ENCODE measurements around the gene SEM1. TPM values are rescaled to one million over a fixed set of nuclear protein-coding genes. Genes with fewer than 3 reads are reported as not detected.

The SEM1 gene
- total RNA-seq, 4 donors from 2014 or later: 18.6 to 66.0 (median 20.9) TPM

DNA sequence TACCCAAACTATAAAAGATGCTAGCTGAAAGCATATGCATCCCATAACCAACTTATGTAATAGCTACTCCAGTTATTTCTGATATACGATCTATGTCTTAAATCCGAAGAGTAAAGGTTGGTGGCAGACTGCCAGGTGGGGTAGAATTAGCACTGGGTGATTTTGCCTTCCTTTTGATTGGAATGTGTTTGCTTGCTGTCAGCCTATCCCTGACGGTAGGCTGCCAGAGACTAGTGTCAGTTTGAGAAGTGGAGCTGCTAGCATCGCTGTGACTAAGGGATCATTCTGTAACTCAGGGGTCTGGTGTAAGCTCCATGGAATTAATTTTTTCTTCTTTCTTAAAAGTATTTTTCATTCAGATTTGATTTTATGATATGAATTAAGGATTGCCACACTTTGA, 9.5 kb upstream of the SEM1 start:
- H3K36me3 ChIP-seq: no peaks in the 10 kb centered on the region
- no peak overlapping the region for H3K4me3 ChIP-seq
- in situ Hi-C loops (cut with MboI; ENCODE audit: low sequenced_read_pairs in 4 of 4): no loop called here
- TF ChIP-seq POLR2A (IDR thresholded peaks at IDR 0.05): no peak
- TF ChIP-seq, protein P1, sequence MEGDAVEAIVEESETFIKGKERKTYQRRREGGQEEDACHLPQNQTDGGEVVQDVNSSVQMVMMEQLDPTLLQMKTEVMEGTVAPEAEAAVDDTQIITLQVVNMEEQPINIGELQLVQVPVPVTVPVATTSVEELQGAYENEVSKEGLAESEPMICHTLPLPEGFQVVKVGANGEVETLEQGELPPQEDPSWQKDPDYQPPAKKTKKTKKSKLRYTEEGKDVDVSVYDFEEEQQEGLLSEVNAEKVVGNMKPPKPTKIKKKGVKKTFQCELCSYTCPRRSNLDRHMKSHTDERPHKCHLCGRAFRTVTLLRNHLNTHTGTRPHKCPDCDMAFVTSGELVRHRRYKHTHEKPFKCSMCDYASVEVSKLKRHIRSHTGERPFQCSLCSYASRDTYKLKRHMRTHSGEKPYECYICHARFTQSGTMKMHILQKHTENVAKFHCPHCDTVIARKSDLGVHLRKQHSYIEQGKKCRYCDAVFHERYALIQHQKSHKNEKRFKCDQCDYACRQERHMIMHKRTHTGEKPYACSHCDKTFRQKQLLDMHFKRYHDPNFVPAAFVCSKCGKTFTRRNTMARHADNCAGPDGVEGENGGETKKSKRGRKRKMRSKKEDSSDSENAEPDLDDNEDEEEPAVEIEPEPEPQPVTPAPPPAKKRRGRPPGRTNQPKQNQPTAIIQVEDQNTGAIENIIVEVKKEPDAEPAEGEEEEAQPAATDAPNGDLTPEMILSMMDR (IDR thresholded peaks at IDR 0.05 in 4 of 5, conservative IDR thresholded peaks at IDR 0.05 in 1 of 5): no peak
- intact Hi-C loops (cut with DNase I; ENCODE audit: low total_unique reads): no loop called here
- no peak for DNase-seq
- peaks cover 6 to 21% (median 10%) of the 10 kb centered on the region in 3 donors for H3K27me3 ChIP-seq
- H3K9me3 ChIP-seq: no peaks in the 10 kb centered on the region
- H3K27ac ChIP-seq: no peak overlapping the region
- no peak for ATAC-seq
- no peaks in the 10 kb centered on the region for H3K4me1 ChIP-seq

DNA sequence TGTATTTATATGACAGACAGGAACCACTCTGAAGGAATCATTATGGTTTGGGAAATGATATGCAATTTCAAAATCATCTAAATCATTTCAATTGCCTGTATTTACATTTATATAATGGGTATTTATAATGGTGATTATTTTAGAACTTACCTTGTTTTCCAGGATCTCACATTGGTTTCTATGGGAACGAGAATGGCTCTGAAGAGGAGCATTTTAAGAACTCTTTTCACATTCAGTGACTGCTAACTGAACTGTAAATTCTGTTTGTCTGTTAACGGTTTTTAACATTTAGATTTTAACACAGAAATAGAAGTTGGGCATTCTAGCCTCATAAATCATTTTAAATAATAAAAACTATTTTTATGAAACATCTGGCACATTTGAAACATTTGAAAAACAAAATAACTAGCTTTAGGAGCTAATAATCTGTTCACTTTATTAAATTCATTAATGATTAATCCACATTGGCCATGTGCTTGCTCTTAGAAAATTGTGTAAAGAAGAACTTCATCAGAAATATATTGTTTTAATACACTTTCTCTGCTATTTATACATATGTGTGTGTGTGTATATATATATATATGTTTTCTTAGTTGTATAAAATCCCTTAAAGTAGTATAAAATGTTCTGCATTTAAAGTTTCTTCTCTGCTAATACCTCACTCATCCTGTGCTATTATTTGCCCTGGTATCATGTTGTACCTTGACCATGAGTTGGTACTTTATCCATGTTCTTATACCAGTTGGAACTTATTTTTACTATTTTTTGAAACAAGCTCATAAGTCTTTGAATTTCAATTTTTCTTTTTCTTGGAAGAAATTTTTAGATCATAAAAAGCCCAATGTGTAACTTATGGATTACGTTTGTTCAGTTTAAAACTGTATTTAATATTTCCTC, 8.7 kb upstream of the SEM1 start:
- in situ Hi-C loops (cut with MboI; ENCODE audit: low sequenced_read_pairs in 4 of 4): no loop called here
- intact Hi-C loops (cut with DNase I; ENCODE audit: low total_unique reads): no loop called here
- no peaks in the 10 kb centered on the region for H3K36me3 ChIP-seq
- H3K4me3 ChIP-seq: no peak overlapping the region
- DNase-seq: no peak
- no peak for ATAC-seq
- TF ChIP-seq, protein P1 (IDR thresholded peaks at IDR 0.05 in 4 of 5, conservative IDR thresholded peaks at IDR 0.05 in 1 of 5): no peak
- no peak for TF ChIP-seq POLR2A (IDR thresholded peaks at IDR 0.05)
- no peaks in the 10 kb centered on the region for H3K9me3 ChIP-seq
- H3K27me3 ChIP-seq: peaks cover 6 to 24% (median 10%) of the 10 kb centered on the region in 3 donors
- no peak overlapping the region for H3K27ac ChIP-seq
- no peaks in the 10 kb centered on the region for H3K4me1 ChIP-seq

DNA sequence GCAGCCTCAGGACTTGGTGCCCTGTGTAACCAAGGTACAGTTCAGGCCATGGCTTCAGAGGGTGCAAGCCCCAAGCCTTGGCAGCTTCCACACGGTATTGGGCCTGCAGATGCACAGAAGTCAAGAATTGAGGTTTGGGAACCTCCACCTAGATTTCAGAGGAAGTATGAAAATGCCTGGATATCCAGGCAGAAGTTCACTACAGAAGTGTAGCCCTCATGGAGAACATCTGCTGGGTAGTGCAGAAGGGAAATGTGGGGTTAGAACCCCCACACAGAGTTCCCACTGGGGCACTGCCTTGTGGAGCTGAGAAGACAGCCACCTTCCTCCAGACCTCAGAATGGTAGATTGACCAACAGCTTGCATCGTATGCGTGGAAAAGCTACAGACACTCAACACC, 3.4 kb upstream of the SEM1 start:
- TF ChIP-seq POLR2A (IDR thresholded peaks at IDR 0.05): no peak
- TF ChIP-seq, protein P1 (IDR thresholded peaks at IDR 0.05 in 4 of 5, conservative IDR thresholded peaks at IDR 0.05 in 1 of 5): no peak
- DNase-seq (no peak), ATAC-seq (no peak)
- no peaks in the 10 kb centered on the region for H3K36me3 ChIP-seq
- H3K4me3 ChIP-seq: no peak overlapping the region
- intact Hi-C loops (cut with DNase I; ENCODE audit: low total_unique reads): no loop called here
- no peaks in the 10 kb centered on the region for H3K9me3 ChIP-seq
- no peak overlapping the region for H3K27ac ChIP-seq
- peaks cover 10 to 14% of the 10 kb centered on the region in 2 donors for H3K4me1 ChIP-seq
- H3K27me3 ChIP-seq: peaks cover 2 to 17% (median 10%) of the 10 kb centered on the region in 3 donors
- in situ Hi-C loops (cut with MboI; ENCODE audit: low sequenced_read_pairs in 4 of 4): no loop called here

DNA sequence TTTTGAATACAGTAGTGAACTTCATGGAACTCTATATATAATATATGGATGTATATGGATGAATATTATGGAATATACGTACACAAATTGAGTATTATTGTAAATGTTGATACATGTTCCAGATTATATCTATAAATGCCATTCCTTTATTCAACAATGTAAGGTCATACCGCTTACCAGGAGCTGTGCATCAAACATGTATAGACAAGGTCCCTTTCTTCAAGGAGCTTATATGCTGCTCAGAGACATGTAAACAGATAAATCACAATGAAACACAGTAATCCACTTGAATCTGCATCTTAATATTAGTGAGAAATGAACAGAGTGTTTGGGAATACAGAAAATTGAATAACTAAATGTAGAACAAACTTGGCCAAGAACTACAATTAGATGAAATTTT, 898 bp upstream of the SEM1 start:
- H3K4me3 ChIP-seq: no peak overlapping the region
- no peak for ATAC-seq
- H3K27me3 ChIP-seq: peaks cover 0 to 5% (median 0%) of the 10 kb centered on the region in 3 donors
- no peaks in the 10 kb centered on the region for H3K9me3 ChIP-seq
- in situ Hi-C loops (cut with MboI; ENCODE audit: low sequenced_read_pairs in 4 of 4) (no loop called here), intact Hi-C loops (cut with DNase I; ENCODE audit: low total_unique reads) (no loop called here)
- no peak overlapping the region for H3K27ac ChIP-seq
- DNase-seq: no peak
- no peak for TF ChIP-seq POLR2A (IDR thresholded peaks at IDR 0.05)
- TF ChIP-seq, protein P1 (IDR thresholded peaks at IDR 0.05 in 4 of 5, conservative IDR thresholded peaks at IDR 0.05 in 1 of 5): no peak
- H3K4me1 ChIP-seq: peaks cover 14 to 20% of the 10 kb centered on the region in 2 donors
- H3K36me3 ChIP-seq: no peaks in the 10 kb centered on the region
